Measurements from ENCODE around the gene RYR1. TPM values are rescaled to one million over a fixed set of nuclear protein-coding genes. Genes with fewer than 3 reads are reported as not detected.

Gene RYR1
- total and polyA plus RNA-seq, 2 of the 13 experiments (the other 11 are each of a cell fraction or from before 2014, with no cell fraction given) = 0.03 TPM; not detected in 1

DNA sequence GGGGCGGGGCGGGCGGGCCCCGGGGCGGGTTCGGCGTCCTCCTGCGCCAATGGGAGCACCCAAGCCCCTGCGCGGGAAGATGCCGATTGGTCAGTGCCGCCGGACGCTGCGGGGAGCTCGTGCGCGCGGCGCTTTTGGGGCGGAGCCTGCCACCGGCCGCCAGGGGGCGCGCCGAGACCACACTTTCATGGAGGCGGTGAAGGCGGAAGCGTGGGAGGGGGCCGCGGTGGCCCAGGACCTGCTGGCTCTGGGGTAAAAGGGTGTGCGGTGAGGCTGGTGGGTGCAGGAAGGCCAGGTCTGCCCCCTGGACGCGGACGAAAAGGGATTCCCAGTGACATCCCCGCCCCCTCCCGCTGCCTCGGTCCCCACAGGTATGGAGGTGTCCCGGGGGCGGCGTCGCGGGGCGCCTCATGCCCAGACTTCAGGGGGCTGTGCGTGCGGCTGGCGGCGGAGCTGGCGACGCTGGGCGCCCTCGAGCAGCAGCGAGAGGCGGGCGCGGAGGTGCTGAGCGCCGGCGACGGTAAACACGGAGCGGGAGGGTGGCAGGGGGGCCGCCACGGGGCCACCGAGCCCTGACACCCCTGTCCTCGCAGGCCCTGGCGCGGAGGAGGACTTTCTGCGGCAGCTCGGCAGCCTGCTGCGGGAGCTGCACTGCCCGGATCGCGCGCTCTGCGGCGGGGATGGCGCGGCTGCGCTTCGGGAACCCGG lies 30.4 kb upstream of the RYR1 start, which contains the start of gene FAM98C (continued):
- TF ChIP-seq JARID2 (CRISPR knock-in tag; IDR thresholded peaks at IDR 0.05; ENCODE audit: insufficient replicate concordance) (peak; percentile 46), NPAS2 (CRISPR knock-in tag; IDR thresholded peaks at IDR 0.05; ENCODE audit: borderline replicate concordance) (no peak), ZNF350 (CRISPR knock-in tag; IDR thresholded peaks at IDR 0.05; ENCODE audit: borderline replicate concordance, low read depth) (peak; percentile 51), ZKSCAN1 (IDR thresholded peaks at IDR 0.05; ENCODE audit: low read length) (no peak), MTF2 (CRISPR knock-in tag; IDR thresholded peaks at IDR 0.05; ENCODE audit: borderline replicate concordance) (peak; percentile 98; the same call in 1 of the 2 replicates), ISL2 (CRISPR knock-in tag; IDR thresholded peaks at IDR 0.05) (0 out of 2 replicates have a peak, but pooled peaks have one; percentile 30), ZNF264 (CRISPR knock-in tag; IDR thresholded peaks at IDR 0.05) (peak; percentile 47; the same call in 1 of the 2 replicates), STAT6 (CRISPR knock-in tag; IDR thresholded peaks at IDR 0.05; ENCODE audit: borderline replicate concordance) (peak; percentile 81; the same call in 1 of the 2 replicates), KLF11 (CRISPR knock-in tag; IDR thresholded peaks at IDR 0.05) (peak; percentile 8; the same call in 1 of the 2 replicates), TERF1 (CRISPR knock-in tag; IDR thresholded peaks at IDR 0.05) (peak; percentile 43; the same call in 1 of the 2 replicates), ZNF142 (CRISPR knock-in tag; IDR thresholded peaks at IDR 0.05) (0 out of 2 replicates have a peak, but pooled peaks have one; percentile 39), ZNF546 (CRISPR knock-in tag; conservative IDR thresholded peaks at IDR 0.05) (peak; percentile 71), THAP11 (CRISPR knock-in tag; IDR thresholded peaks at IDR 0.05) (peak; percentile 84), MLXIP (CRISPR knock-in tag; IDR thresholded peaks at IDR 0.05; ENCODE audit: borderline replicate concordance) (no peak), NFKB2 (CRISPR knock-in tag; IDR thresholded peaks at IDR 0.05; ENCODE audit: borderline replicate concordance) (peak; percentile 71; the same call in 1 of the 2 replicates)
